HL-60 (cell line): ENCODE results near the gene SPINK4.
A peak's percentile ranks its signal among the peaks of the same experiment; 100 is the strongest.

ENCODE experiments used
- DNase-seq, 2 experiments: peaks; one replicate each; pipeline ENCODE4 v3.0.0-alpha.2; 2010 to 2020; ENCODE audit warnings: low read depth in 1 of 2, low spot score in 1 of 2
- H3K27ac ChIP-seq: fragments of 250-450 bp; sonication (Bioruptor Pico); replicated peaks from 2 replicates; pipeline ENCODE4 v1.5.1; 2020; ENCODE audit warnings: mild to moderate bottlenecking, moderate library complexity
- H3K27me3 ChIP-seq: fragments of 250-450 bp; sonication (Bioruptor Pico); 2 replicates; pipeline ENCODE4 v1.5.1; 2021; ENCODE audit warnings: mild to moderate bottlenecking, moderate library complexity; ENCODE audit not compliant: insufficient read depth, poor library complexity, severe bottlenecking
- H3K4me3 ChIP-seq: replicated peaks from 2 replicates; pipeline ENCODE4 v1.5.1; 2011; ENCODE audit warnings: mild to moderate bottlenecking, control low read depth, low read length; ENCODE audit not compliant: insufficient read depth
- CTCF ChIP-seq: IDR thresholded peaks from one replicate; pipeline ENCODE4 v1.5.1; 2011; ENCODE audit warnings: low read length, control low read depth, inconsistent platforms; ENCODE audit not compliant: insufficient read depth
- GABPA ChIP-seq: IDR thresholded peaks from 2 replicates; pipeline ENCODE4 v1.6.1; 2012; ENCODE audit warnings: low read depth
- POLR2AphosphoS5 ChIP-seq: IDR thresholded peaks from 2 replicates; pipeline ENCODE4 v1.6.1; 2012; ENCODE audit warnings: low read depth
- REST ChIP-seq: IDR thresholded peaks from 2 replicates; pipeline ENCODE4 v1.6.1; 2012; ENCODE audit warnings: low read depth; ENCODE audit not compliant: insufficient replicate concordance
- SPI1 ChIP-seq: IDR thresholded peaks from 2 replicates; pipeline ENCODE4 v1.6.1; 2012; ENCODE audit warnings: low read depth, mild to moderate bottlenecking, borderline replicate concordance

Gene SPINK4

GRCh38 chr9:33264003-33264472, 24.1 kb downstream of the SPINK4 start:
- peak overlapping the region; percentile 76 for H3K4me3 ChIP-seq
- peak; percentile 40 to 58 for DNase-seq
- TF ChIP-seq POLR2AphosphoS5 (0 out of 2 replicates have a peak, but pooled peaks have one; percentile 19), SPI1 (no peak)
- H3K27ac ChIP-seq, result peak overlapping the region; percentile 84
- no peaks in the 10 kb centered on the region for H3K27me3 ChIP-seq

GRCh38 chr9:33264473-33265177, 24.7 kb downstream of the SPINK4 start, which contains the start of the genes BAG1 and CHMP5:
TSS of gene BAG1 (minus strand) at chr9:33264708.
TSS of gene CHMP5 (plus strand) at chr9:33265049. CDS start at chr9:33265079, 30 bp downstream.
- TF ChIP-seq SPI1, result no peak
- peak; percentile 40 for TF ChIP-seq POLR2AphosphoS5
- TF ChIP-seq REST, result peak; percentile 34
- no peak for TF ChIP-seq CTCF
- TF ChIP-seq GABPA, result peak; percentile 88
- peak; percentile 97 to 100 for DNase-seq
- Histone ChIP-seq H3K27ac (peak within 1 kb of the TSS; percentile 84), H3K27me3 (no peaks in the 10 kb centered on the region), H3K4me3 (peak within 1 kb of the TSS; percentile 76)

GRCh38 chr9:33265211-33265865, 25.4 kb downstream of the SPINK4 start:
- Histone ChIP-seq H3K27ac (peak overlapping the region; percentile 52), H3K4me3 (peak overlapping the region; percentile 76), H3K27me3 (no peaks in the 10 kb centered on the region)
- no peak for DNase-seq
- TF ChIP-seq SPI1 (no peak), POLR2AphosphoS5 (no peak), REST (no peak), GABPA (no peak), CTCF (no peak)

GRCh38 chr9:33267151-33267767, 27.3 kb downstream of the SPINK4 start:
- Histone ChIP-seq H3K27ac (no peak overlapping the region), H3K27me3 (no peaks in the 10 kb centered on the region), H3K4me3 (no peak overlapping the region)
- TF ChIP-seq SPI1, result peak; percentile 49; the same call in 1 of the 2 replicates
- TF ChIP-seq CTCF, result no peak
- no peak for TF ChIP-seq GABPA
- no peak for TF ChIP-seq POLR2AphosphoS5
- TF ChIP-seq REST, result no peak
- DNase-seq, result no peak
